Stimulated activated CD4-positive, alpha-beta T cell treated with anti-CD3 and anti-CD28 coated beads, TNF-alpha, amount 100 ng/mL, for 1 hour (primary cell): ENCODE measurements around the gene IRX6.

ENCODE experiments used
- DNase-seq, 3 donors: peaks; one replicate each; pipeline ENCODE4 v3.0.0-alpha.2; 2020; ENCODE audit warnings: low read depth in 3 of 3, low spot score in 1 of 3

The IRX6 gene

DNA sequence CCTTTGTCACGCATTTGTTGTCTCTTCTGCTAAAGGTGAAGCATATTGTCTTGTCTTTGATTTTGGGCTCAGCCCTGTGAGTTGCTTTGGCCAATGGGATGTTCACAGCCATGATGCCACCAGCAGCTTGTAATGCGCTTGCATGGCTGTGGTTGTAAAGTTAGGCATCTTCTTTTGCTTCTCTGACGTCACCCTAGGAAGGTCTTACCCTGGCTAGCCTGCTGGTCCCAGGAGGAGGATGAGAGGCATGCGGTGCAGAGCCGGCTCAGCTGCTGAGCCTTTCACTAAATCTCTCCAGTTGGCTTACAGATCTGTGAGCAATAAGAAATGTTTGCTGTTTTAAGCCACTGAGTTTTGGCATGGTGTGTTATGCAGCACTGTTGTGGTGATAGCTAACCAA, 40.8 kb downstream of the IRX6 start:
- no peak for DNase-seq

GRCh38 chr16:55367301-55367811, 43.4 kb downstream of the IRX6 start:
- DNase-seq = no peak

DNA sequence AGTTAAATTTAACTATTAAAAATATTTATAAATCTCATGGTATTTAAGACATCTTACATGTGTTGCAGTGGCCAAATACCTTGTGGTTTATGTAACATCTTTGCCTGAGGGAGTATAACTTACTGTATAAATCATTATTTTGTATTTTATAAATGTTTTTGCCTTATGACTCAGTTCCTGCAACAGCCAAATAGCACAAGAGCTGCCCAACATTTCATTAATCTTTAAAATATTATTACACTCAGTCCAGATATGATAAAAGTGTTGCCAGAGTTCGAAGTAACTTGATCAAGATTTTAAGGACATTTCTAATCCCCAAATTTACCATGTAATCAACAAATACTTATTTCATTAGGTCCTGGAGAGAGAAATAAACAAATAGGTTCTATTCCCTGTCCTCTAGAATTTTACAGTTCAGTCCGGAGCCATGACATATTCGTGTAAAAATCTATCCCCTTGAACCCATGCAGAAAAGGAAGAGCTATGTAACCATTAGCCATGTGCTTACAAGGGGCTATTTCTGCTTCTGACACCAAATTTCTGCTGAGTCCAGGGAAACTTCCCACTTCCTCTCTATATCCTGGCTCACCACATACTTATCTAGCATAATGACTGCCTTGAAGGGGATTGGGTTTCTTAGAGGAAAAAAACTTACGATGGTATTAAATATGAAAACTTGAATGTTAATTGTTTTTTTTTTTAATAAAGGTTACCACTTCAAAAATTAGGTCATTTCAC, 44.0 kb downstream of the IRX6 start:
- no peak for DNase-seq

GRCh38 chr16:55369151-55369550, 45.1 kb downstream of the IRX6 start:
- no peak for DNase-seq

DNA sequence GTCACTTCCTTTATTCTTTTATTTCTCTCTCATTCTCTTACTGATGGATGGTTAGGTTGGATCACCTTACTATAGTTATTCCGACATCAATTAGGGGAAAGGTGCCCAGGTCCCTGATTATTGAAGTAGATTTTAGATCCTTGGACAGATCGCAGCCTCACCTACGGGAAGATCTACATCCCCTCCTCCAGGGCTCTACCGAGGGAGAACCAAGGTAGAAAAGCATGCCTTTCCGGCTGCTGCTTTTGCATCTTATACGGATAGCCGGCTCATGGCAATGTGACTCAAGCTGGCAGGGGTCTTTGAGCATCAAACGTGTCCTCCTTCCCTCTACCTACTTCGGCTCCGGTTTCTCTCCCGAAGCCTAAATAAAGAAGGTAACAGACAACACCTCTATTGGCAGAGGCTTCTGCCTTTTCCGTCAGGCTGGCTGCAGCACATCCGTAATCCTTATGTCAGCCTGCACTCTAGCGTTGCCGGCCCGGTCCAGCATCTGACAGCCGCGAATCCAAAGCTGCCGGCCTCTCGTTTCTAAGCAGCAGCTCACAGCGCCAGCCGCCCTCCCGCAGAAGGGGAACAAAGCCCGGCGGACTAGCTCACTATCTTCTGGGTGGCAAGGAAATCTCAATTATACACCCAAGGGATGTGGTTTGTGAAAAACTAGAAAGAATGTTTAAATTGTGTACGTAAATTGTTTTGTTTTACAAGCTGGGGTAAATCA, 46.9 kb downstream of the IRX6 start:
- DNase-seq = no peak

DNA sequence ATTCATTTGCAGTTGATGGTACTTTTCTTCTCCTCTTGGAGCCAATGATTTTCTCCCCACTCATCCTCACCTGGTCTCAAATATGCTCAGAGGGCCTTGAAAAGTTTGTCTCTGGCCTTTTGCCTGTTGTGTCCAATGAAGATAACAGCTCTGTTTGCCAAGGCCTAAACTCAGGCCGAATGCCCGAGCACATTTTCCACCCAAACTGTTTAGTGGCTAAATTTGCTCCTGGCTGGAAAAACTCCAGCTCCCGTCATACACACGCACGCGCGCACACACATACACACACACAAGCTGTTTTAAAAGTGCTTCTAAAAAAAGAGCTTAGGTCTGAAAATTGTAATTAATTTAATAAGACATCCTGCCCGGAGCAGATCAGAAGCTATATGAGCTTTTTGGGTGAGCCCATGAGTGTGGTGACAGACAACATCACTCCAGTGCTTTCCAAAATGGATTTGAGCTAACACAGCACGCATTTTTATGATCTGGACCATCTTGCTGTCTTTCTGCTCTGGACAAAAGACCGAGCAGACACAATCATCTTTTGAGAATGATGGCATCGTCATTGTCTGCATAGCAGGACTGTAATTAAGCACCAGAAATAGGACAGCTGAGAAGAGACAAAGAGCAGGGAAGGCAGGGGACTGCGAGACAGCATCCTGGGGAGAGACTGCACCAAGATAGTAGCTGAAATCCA, 48.9 kb downstream of the IRX6 start:
- no peak for DNase-seq

GRCh38 chr16:55373489-55373832, 49.5 kb downstream of the IRX6 start:
- no peak for DNase-seq

DNA sequence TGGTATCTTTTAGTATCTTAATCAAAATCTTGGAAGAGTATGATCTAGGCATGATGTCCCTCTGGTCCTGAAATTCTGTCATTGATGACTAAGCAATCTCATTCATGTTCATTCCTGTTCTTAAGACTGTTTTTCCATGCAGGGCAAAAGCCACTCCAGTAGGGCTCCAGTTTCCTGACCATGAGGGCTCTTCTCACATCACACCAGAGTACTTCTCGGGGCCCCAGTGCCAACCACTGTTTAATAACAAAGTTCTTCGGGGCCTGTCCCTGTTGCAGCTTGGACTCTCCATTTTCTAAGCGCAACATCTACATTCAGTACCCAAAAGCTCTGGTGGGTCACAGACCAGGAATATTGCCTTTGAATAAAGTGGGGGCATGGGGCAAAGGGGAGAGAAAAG, 52.0 kb downstream of the IRX6 start:
- no peak for DNase-seq

DNA sequence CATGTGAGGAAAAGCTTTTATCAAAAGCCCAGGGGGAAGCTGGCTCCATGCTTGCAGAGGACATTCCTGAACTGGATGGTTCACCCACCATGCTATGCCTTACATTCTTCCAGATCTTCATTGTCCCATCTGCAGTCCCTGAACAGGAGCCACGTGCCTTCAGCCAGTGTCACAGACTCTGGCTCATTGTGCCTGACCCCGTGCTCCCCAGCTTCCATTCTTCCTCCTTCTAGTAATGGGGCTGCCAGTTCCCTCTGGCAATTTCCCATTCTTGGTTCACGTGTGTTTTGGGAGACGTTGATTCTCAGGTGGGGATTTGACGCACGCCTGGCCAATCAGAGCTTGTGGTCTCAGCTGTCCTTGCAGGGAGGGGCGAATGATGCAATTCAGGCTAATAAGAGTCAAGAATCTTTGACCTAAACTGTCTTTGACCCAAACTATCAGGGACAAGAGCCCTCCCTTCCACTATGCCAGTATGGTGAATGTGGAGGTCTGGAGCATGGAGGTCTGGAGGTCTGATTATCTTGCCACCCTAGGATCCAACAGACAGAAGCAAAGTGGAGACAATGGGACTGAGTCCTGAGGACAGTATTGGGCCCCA, 52.7 kb downstream of the IRX6 start:
- DNase-seq = no peak

GRCh38 chr16:55377840-55378239, 53.8 kb downstream of the IRX6 start:
- no peak for DNase-seq

DNA sequence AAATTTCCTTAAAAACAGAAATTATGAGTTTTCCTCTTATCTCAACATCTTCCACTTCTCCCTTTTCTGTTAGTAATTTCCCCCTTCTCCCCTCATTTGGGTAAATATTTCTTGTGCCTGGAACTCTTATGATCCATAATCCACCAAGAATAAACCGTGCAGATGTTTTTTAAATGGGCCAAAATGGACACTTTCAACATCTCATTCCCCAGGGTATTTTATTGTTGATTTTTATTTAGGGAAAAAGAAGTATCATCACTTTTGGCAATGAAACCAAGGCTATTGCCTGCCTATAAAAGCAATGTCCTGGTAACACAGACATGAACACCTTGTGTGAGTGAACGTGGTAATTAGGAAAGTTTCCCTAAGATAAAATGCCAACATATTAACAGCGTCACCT, 54.6 kb downstream of the IRX6 start:
- DNase-seq = no peak

GRCh38 chr16:55379371-55379770, 55.4 kb downstream of the IRX6 start:
- no peak for DNase-seq

DNA sequence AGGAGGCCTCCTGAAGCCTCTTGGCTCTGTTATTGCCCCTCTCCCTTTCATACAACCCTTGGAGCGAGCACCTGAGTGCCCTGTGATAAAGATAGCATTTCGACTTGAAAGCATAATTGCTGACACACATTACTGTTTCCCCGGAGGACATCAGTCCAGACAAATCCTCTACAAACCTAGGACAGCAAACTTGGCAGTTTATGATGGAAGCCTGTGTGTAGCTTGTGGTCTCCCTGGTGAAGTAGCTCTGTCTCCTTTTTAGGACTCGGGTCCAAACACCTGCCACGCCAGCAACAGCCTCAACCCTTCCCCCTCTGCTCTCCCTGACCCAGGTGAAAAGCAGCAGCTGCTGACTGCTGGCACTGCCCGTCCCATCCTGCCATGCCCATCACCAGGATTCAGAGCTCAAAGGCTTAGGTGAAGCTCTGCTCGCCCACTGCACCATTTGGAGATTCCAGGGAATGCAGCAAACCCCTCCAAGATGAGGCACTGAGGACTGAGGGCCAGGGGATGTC, 55.9 kb downstream of the IRX6 start:
- DNase-seq = no peak
